OCI-LY1 (cell line): ENCODE measurements around the gene DGKB.

Experiments used
- CTCF ChIP-seq: fragments of 200-600 bp; sonication (generic), shearing (Covaris generic); IDR thresholded peaks from 2 replicates; pipeline ENCODE4 v1.5.1; 2017; ENCODE audit warnings: mild to moderate bottlenecking, antibody characterized with exemption, low read length, moderate library complexity, mixed read lengths
- EZH2 ChIP-seq: fragments of 200-600 bp; sonication (generic), shearing (Covaris generic); IDR thresholded peaks from 2 replicates; pipeline ENCODE4 v1.8.0; 2017; ENCODE audit warnings: borderline replicate concordance, mixed run types, mild to moderate bottlenecking, antibody characterized with exemption, low read length, moderate library complexity, mixed read lengths

- TF ChIP-seq EZH2 (no peak), CTCF (no peak)
Observed at GRCh38 chr7:14376711-14377110, 525.8 kb downstream of the DGKB start.
